CD4-positive, alpha-beta T cell (primary cell): ENCODE results near the gene SUSD6. TPM values are rescaled to one million over a fixed set of nuclear protein-coding genes. Genes with fewer than 3 reads are reported as not detected.

ENCODE experiments used
- ATAC-seq: fragments of 200-7000 bp; cut with Tn5 transposase; one replicate; pipeline ENCODE4 v1.10.0; 2022; ENCODE audit warnings: mild to moderate bottlenecking; ENCODE audit not compliant: poor library complexity
- CTCF ChIA-PET: fragments of 350-600 bp; sonication (Branson Sonifier 250); formaldehyde crosslinking; loops from one replicate; lab custom pipeline; 2021; ENCODE audit warnings: antibody characterized with exemption, inconsistent platforms; lab: Charles Lee
- POLR2A ChIA-PET: fragments of 350-600 bp; sonication (Branson Sonifier 250); formaldehyde crosslinking; loops from one replicate; lab custom pipeline; 2021; ENCODE audit warnings: antibody characterized with exemption, inconsistent platforms; lab: Charles Lee
- DNase-seq, 14 experiments: peaks; one replicate each; pipeline ENCODE4 v3.0.0-alpha.2; 2013 to 2020; ENCODE audit warnings: mixed read lengths in 2 of 14
- H3K27ac ChIP-seq, 2 donors: one replicate each; pipeline versions ENCODE4 v1.5.1 to v1.7.0; 2013; ENCODE audit warnings: low read length in 2 of 2, low read depth in 1 of 2, mild to moderate bottlenecking in 1 of 2
- H3K27me3 ChIP-seq, 2 experiments: 1 replicate in 1 of 2; 2 replicates in 1 of 2; pipeline versions ENCODE4 v1.6.1 to v1.7.0; 2013; ENCODE audit warnings: low read length in 2 of 2, control low read depth in 1 of 2, mild to moderate bottlenecking in 1 of 2, moderate library complexity in 1 of 2; ENCODE audit not compliant: insufficient read depth in 2 of 2, control insufficient read depth in 1 of 2
- H3K36me3 ChIP-seq: one replicate; pipeline ENCODE4 v1.6.1; 2013; ENCODE audit warnings: low read length, control low read depth; ENCODE audit not compliant: insufficient read depth
- H3K4me1 ChIP-seq: one replicate; pipeline ENCODE4 v1.6.1; 2013; ENCODE audit warnings: low read length, control low read depth; ENCODE audit not compliant: insufficient read depth
- H3K4me3 ChIP-seq: one replicate; pipeline ENCODE4 v1.5.1; 2013; ENCODE audit warnings: mild to moderate bottlenecking, low read length, moderate library complexity
- H3K9me3 ChIP-seq, 2 experiments: 1 replicate in 1 of 2; 2 replicates in 1 of 2; pipeline versions ENCODE4 v1.6.1 to v1.7.0; 2013; ENCODE audit warnings: low read length in 2 of 2, mild to moderate bottlenecking in 2 of 2, control low read depth in 1 of 2, moderate library complexity in 1 of 2; ENCODE audit not compliant: control insufficient read depth in 1 of 2, insufficient read depth in 1 of 2
- H3K27ac Mint-ChIP-seq: one replicate; pipeline ENCODE4 v1.8.0; 2020; ENCODE audit warnings: mixed read lengths
- H3K27me3 Mint-ChIP-seq: one replicate; pipeline ENCODE4 v1.8.0; 2021; ENCODE audit warnings: mixed read lengths
- H3K36me3 Mint-ChIP-seq: one replicate; pipeline ENCODE4 v1.8.0; 2021; ENCODE audit warnings: low read depth, mixed read lengths
- H3K4me1 Mint-ChIP-seq: one replicate; pipeline ENCODE4 v1.8.0; 2021; ENCODE audit warnings: low read depth, mixed read lengths
- H3K4me3 Mint-ChIP-seq: one replicate; pipeline ENCODE4 v1.8.0; 2020; ENCODE audit warnings: mild to moderate bottlenecking, mixed read lengths
- H3K9me3 Mint-ChIP-seq: one replicate; pipeline ENCODE4 v1.8.0; 2020; ENCODE audit warnings: mixed read lengths
- CTCF ChIP-seq: fragments of 200-600 bp; IDR thresholded peaks from one replicate; pipeline ENCODE4 v1.8.0; 2022; ENCODE audit warnings: antibody characterized with exemption, mild to moderate bottlenecking
- intact Hi-C, 2 experiments: fragments of 100-400 bp; cut with DNase I in 1 of 2; cut with micrococcal nuclease in 1 of 2; formaldehyde crosslinking; loops; one replicate each; pipeline versions ENCODE4 v1.15.1 to v1.9.0; 2023 to 2025; cut with DNase I, micrococcal nuclease
- total RNA-seq, 174 experiments: library from RNA in 2 of 174; stranded (reverse) in 2 of 174; gene quantifications; one replicate each; pipeline ENCODE4 v1.2.3 and lab custom pipeline; 2021 to 2026

SUSD6 gene
- total RNA-seq, 2 experiments from 2014 or later, result 93.7 to 95.1 TPM

DNA sequence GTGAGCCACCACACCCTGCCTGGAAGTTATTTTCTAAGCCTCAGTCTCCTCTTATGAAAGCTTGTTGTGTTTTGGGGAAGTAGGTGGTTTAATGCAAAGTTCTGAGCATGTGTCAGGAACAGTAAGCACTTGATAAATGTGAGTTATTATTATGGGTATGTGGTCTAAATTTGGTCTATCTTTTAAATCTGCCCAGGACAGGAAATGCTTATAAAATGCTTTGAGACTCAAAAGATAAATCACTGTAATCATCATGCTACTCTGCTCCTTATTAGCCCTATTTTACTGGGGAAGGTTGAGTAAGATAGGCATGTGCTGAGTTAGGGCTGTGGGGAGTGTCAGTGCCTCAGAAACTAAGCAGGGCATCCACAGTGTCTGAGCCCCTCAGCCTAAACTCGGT lies 142.5 kb downstream of the SUSD6 start:
- H3K27me3 Mint-ChIP-seq, result no peaks in the 10 kb centered on the region

DNA sequence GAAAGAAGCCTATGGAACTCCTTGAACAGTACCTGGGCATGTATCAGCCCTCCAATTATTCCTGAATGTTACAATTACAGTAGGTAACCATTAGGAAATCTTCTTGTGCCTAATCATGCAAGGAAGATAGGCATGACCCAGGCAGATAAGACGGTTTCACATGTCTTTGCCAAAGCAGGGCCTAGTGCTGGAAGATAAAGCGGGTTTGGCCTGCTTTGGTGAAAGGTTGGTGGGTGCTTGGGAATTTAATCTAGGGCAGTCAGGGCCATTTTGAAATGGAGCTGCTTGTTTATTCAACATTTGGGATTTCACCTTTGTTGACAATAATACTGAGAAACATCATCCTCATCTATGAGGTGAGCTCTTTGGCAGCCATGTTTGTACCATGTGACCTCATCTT lies 143.1 kb downstream of the SUSD6 start:
- Histone ChIP-seq H3K36me3 (no peaks in the 10 kb centered on the region), H3K27ac (no peak overlapping the region), H3K9me3 (no peaks in the 10 kb centered on the region), H3K4me3 (no peak overlapping the region), H3K4me1 (peaks cover 10% of the 10 kb centered on the region), H3K27me3 (no peaks in the 10 kb centered on the region)
- Mint-ChIP-seq H3K4me3 (no peak overlapping the region), H3K4me1 (peaks cover 13% of the 10 kb centered on the region), H3K27ac (no peak overlapping the region), H3K9me3 (no peaks in the 10 kb centered on the region), H3K27me3 (no peaks in the 10 kb centered on the region), H3K36me3 (no peaks in the 10 kb centered on the region)
- ChIA-PET CTCF (no interaction called here), POLR2A (interaction anchor here (1.0 to 1.6 kb wide), 2 partner anchors 12 kb away, joined by 3 to 32 read pairs; partner anchors contain the start of gene SRSF5)
- intact Hi-C loops, result no loop called here
- no peak for DNase-seq
- no peak for ATAC-seq
- no peak for TF ChIP-seq CTCF

More for the DNA sequence above, 142.5 kb downstream of the SUSD6 start:
- ChIA-PET CTCF (no interaction called here), POLR2A (interaction anchor here (1.0 kb wide), 1 partner anchor 12 kb away, joined by 3 read pairs; no protein-coding TSS in a partner anchor)
- H3K36me3 ChIP-seq, result no peaks in the 10 kb centered on the region
- no peak overlapping the region for H3K27ac ChIP-seq
- Mint-ChIP-seq H3K36me3 (no peaks in the 10 kb centered on the region), H3K27ac (no peak overlapping the region), H3K9me3 (no peaks in the 10 kb centered on the region), H3K4me3 (no peak overlapping the region), H3K4me1 (peaks cover 13% of the 10 kb centered on the region)
- H3K9me3 ChIP-seq, result no peaks in the 10 kb centered on the region
- intact Hi-C loops, result no loop called here
- no peak for TF ChIP-seq CTCF
- no peaks in the 10 kb centered on the region for H3K27me3 ChIP-seq
- no peak for ATAC-seq
- H3K4me3 ChIP-seq, result no peak overlapping the region
- DNase-seq, result no peak
- H3K4me1 ChIP-seq, result peaks cover 10% of the 10 kb centered on the region

GRCh38 chr14:69755296-69755695 lies 143.9 kb downstream of the SUSD6 start:
- DNase-seq (no peak), ATAC-seq (no peak)
- intact Hi-C loops, result no loop called here
- Mint-ChIP-seq H3K4me1 (peaks cover 13% of the 10 kb centered on the region), H3K27ac (peak overlapping the region; percentile 76), H3K27me3 (no peaks in the 10 kb centered on the region), H3K4me3 (no peak overlapping the region), H3K9me3 (no peaks in the 10 kb centered on the region), H3K36me3 (no peaks in the 10 kb centered on the region)
- Histone ChIP-seq H3K27ac (no peak overlapping the region), H3K27me3 (no peaks in the 10 kb centered on the region), H3K4me3 (no peak overlapping the region), H3K36me3 (no peaks in the 10 kb centered on the region), H3K9me3 (no peaks in the 10 kb centered on the region), H3K4me1 (peaks cover 10% of the 10 kb centered on the region)
- TF ChIP-seq CTCF, result no peak
- CTCF ChIA-PET, result interaction anchor here (0.9 kb wide), 1 partner anchor 11 kb away, joined by 3 read pairs; no protein-coding TSS in a partner anchor
- POLR2A ChIA-PET, result interaction anchor here (0.6 to 1.6 kb wide), 4 partner anchors 10 to 284 kb away, joined by 3 to 32 read pairs (median 4); partner anchors contain the start of gene SRSF5
